ENCODE results near the gene ZNF750.

GRCh38 chr17:82780971-82781893 lies 58.6 kb downstream of the ZNF750 start:
- TF ChIP-seq POLR2AphosphoS5 (IDR thresholded peaks at IDR 0.05; ENCODE audit: low read depth, low read length) (no peak), POLR2A (IDR thresholded peaks at IDR 0.05; ENCODE audit: low read depth, low read length) (no peak), TAF1 (IDR thresholded peaks at IDR 0.05; ENCODE audit: borderline replicate concordance, low read depth, low read length) (no peak)

Measured in GM12892 (cell line).